ENCODE results near the gene GDF10.

GDF10 gene

GRCh38 chr10:47268696-47269095 is 31.3 kb upstream of the GDF10 start:
- no peak for DNase-seq (ENCODE audit: low read depth in 1 of 2, low spot score in 1 of 2)

- no peak for DNase-seq (ENCODE audit: low read depth in 1 of 2, low spot score in 1 of 2)
These were observed 30.7 kb upstream of the GDF10 start for GRCh38 chr10:47269294-47269693.

DNA sequence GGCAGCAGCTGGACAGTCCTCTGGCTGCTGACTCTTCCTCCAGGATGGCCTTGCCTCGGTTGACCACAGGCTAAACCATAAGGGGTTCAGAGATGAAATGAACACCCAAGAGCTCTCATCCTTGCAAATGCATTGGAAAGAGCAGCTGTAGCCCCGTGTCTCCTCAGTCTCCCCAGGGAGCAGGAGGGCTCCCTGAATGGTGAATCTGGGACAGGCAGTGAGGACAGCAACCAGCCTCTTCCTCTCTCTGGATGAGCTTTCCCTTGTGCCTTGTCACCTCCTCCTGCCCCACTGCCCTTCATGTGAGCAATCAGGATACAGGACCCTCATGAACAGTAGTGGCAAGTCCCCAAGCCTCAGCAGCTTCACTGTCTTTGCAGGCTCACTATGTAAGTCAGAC is 23.9 kb upstream of the GDF10 start:
- no peak for DNase-seq (ENCODE audit: low read depth in 1 of 2, low spot score in 1 of 2)

GRCh38 chr10:47276576-47277351 is 23.2 kb upstream of the GDF10 start:
- DNase-seq (ENCODE audit: low read depth in 1 of 2, low spot score in 1 of 2), result no peak

DNA sequence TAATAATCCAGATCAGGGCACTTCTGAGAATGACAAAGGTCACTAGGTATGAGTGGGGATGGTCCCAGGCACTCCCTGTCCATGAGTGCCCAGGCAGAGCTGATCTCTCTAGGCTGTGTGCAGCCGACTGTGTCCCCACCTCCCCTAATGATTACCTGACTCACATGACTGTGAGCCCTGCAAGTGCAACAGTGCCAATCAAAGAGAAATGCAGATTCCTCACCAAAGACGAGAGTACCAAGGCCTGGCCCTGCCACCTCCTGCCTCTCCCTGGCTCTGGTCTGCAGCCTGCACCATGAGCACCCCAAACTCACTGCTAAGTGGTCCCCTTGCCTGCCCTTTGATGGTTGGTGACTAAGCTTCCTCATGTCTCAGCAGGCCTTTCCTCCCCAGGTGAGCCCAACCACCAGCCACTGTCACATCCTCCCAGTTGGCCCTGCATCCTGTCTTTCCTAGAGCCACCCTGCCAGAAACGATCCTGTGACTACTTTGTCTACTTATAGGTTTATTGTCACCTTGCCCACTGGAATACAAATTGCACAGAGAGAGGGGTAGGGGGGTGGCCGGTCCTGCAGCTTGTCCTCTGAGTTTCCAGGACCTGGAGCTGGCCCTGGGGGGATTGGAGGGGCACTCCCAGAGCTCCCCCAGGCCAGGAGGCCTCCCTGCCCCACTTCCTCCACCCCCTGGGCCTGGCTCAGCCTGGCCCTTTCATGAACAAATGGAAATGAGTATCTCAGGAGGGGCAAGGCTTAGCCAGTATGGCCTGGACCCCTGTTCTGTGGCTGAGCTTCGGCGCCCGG is 22.4 kb upstream of the GDF10 start:
- peak in 1 of 2 donors; percentile 17 for DNase-seq (ENCODE audit: low read depth in 1 of 2, low spot score in 1 of 2)

DNA sequence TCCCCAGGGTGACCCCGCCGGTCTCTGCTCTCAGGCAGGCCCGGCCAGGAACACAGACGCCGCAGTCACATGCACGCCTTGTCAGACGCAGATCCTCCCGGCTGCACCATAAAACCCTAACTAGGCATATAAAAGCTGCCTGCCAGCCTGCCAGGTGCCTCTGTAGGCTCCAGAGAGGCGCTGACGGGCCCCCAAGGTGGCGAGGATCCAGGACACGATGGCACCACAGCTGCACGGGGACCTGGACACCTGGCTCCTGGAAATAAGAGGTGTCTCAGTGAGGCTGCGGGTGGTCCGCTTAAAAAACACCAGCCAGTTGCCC is 21.9 kb upstream of the GDF10 start:
- DNase-seq (ENCODE audit: low read depth in 1 of 2, low spot score in 1 of 2), result no peak

DNA sequence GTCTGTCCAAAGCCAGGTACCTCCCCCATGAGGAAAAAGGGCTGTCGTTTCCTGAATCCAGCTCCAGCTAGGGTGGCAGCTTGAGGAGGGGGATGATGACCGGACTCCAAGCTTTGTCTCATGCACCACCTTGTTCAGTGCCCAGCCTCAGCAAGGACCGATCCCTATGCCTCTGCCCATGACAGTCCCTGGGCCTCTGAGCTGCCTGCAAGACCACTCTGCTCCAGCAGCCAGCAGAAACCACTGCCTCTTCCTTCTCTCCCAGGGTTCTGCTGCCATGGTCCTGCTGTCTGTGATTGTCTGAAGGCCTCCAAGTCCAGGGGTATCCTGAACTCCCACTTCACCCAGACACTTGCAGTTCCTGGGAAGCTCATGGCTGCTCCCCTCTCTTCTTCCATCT is 21.3 kb upstream of the GDF10 start:
- DNase-seq (ENCODE audit: low read depth in 1 of 2, low spot score in 1 of 2), result no peak

DNA sequence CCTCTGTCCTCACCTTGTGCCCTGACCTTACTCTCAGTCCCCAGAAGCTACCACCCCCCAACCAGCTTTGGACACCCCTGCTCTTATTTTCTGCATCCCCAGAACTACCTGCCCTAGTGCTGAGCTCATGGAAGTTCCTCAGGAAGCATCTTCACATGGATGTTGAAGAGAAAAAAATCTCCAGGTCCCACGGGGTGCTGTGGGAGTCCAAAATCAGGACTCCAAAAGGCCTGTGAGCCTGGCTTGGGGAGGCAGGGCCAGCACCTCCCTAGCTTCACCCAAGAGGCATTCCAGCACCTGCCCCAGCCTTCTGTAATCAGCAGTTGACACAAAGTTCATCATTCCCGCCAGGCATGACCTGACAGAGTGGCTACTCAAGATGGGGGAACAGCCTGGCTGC is 20.7 kb upstream of the GDF10 start:
- DNase-seq (ENCODE audit: low read depth in 1 of 2, low spot score in 1 of 2), result no peak

DNA sequence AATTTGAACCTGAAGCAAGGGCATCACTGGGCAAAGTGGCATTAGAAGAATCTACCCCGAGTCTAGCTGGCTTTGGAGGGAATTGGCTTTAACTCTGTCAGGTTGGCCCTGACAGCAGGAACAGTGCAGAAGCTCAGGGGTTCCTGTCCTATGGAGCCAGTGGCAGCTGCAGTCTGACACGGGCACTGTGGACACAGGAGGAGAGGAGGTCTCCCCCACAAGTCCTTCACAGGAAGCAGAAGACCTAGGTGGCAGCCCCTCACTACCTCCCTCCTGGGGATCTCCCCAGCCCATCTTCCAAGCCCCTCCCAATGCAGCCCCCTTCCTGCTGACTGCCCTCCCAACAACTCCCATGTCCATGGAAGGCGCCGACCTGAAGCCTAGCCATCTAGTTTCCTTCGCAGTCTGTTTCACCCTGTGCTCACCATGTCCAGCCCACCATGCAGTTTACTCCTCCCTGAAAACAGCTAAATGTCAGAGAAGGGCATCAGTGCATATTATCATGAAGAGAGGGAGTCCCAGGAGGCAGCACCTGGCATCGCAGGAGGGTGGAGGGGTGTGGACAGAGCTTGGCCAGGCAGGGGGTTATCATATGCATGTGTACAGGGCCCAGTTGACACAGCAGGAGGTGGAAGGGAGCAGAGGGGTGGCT is 17.9 kb upstream of the GDF10 start:
- no peak for DNase-seq (ENCODE audit: low read depth in 1 of 2, low spot score in 1 of 2)

DNA sequence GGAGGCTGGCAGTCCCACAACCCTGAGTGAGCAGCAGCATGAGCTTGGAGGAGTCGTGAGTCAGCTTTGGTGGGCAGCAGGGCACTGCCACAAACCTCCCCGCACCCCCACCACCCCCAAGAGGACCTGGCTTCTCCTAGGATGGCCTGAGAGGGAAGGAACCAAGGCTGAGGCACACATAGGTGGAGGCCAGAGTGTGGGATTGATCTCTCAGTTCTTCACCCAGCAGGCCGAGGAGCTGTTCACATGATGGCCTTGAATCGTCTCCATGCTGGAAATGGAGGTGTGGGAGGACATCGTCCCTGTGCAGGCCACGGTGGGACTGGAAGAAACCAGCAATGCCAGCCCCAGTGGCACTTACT is 17.4 kb upstream of the GDF10 start:
- DNase-seq (ENCODE audit: low read depth in 1 of 2, low spot score in 1 of 2), result no peak

GRCh38 chr10:47283101-47283630 is 16.8 kb upstream of the GDF10 start:
- no peak for DNase-seq (ENCODE audit: low read depth in 1 of 2, low spot score in 1 of 2)

DNA sequence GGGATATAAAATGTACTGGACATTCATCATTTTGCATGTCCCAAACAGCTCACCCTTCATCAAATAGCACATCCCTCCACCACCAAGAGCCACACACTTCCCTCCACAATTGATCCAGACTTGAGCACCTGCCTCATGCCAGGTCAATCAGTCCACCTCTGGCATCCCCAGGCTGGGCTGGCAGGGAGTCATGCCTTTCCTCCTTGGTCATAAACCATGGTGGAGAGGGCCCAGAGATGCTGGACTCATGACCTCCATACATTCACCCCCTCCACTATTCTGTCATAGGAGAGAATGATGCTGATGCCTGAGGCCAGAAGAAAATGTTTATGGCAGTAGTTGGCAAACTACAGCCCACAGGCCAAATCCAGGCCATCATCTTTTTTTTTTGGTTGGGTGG is 16.1 kb upstream of the GDF10 start:
- no peak for DNase-seq (ENCODE audit: low read depth in 1 of 2, low spot score in 1 of 2)

DNA sequence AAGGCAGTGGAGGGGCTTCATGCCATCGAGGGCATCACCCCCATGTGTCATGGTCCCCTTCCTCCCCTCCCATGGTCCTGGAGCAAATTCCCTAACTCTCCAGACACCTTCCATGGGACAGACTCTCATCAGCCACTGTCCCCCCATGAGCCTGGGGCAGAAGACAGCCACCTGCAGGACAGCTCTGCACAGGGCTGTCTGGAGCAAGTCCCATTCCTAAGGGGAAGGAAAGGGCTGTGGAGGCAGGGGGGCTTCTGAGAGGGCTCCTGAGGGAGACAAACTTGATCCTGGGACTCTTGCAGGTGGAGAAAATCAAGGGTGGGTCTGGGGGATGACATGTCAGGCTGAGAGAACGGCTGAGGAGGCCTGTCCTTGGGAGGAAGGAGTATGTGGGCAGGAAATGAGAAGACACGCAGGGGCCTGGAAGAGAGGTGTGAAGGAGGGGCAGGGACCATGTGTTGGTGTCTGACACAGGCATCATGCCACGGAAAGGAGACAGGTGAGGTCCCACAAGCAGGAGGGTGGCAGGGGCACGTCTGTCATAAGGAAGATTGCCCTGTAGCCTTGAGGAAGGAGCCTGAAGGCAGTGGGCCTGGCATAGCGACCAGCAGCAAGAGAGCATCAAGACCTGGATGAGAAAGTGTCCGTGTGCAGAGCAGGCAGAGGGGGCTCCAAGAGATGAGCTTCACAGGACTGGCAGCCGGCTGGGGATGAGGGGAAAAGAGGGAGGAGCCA is 14.4 kb upstream of the GDF10 start:
- DNase-seq (ENCODE audit: low read depth in 1 of 2, low spot score in 1 of 2), result no peak

GRCh38 chr10:47286116-47286505 is 13.9 kb upstream of the GDF10 start:
- no peak for DNase-seq (ENCODE audit: low read depth in 1 of 2, low spot score in 1 of 2)

GRCh38 chr10:47286591-47287315 is 13.2 kb upstream of the GDF10 start:
- no peak for DNase-seq (ENCODE audit: low read depth in 1 of 2, low spot score in 1 of 2)

DNA sequence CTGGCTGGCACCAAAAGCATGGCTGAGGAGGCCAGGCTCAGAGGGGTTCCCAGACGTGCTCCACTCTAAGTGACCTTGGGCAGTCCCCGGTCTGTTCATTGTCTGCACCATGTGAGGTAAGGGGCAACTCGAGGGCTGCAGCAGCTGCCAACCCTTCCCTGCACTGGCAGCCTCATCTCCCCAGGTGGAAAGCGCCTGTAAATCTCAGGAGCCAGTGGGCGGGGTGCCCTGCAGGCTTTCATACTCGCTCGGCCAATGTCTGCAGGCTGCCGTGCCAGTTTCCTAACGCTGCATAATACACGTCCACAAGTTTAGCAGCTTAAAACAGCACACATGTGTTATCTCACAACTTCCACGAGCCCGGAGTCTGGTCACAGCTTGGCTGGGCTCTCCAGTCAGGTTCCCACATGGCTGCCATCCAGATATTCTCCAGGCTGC is 12.6 kb upstream of the GDF10 start:
- no peak for DNase-seq (ENCODE audit: low read depth in 1 of 2, low spot score in 1 of 2)

DNA sequence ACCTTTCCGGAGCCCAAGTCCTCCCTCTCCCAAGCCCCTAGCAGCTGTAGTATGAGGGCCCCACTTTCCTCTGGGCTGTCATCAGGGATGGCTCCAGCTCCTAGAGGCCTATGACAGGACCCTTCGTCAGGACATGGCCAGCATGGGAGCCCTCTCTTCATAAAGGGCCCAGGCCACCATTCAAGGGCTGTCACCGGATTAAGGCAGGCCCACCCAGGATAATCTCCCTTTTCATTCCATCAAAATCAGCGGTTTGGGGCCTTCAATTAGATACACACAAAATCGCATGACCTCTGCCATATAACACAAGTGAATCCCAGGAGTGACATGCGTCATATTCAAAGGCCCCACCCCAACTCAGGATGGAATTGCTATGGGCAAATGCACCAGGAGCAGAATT is 12.2 kb upstream of the GDF10 start:
- no peak for DNase-seq (ENCODE audit: low read depth in 1 of 2, low spot score in 1 of 2)

DNA sequence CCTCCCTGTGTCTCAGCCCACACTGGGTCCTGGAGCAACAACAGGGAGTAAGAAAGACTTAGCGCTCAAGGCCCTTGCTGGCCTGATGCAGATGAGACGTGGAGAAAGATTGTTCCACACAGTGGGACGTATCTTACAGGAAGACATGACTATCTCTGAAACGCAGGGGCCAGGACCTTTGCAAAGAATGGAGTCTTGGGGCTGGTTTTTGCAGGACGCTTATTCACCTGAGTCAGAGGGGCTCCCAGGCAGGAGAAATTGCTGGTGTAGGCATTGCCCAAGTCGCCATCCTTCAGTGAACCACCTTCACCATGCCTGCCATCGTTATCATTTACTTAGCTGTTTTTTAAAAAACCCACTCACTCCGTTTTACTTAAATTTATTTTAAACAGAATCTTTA is 11.8 kb upstream of the GDF10 start:
- no peak for DNase-seq (ENCODE audit: low read depth in 1 of 2, low spot score in 1 of 2)

GRCh38 chr10:47288916-47289495 is 11.0 kb upstream of the GDF10 start:
- no peak for DNase-seq (ENCODE audit: low read depth in 1 of 2, low spot score in 1 of 2)

DNA sequence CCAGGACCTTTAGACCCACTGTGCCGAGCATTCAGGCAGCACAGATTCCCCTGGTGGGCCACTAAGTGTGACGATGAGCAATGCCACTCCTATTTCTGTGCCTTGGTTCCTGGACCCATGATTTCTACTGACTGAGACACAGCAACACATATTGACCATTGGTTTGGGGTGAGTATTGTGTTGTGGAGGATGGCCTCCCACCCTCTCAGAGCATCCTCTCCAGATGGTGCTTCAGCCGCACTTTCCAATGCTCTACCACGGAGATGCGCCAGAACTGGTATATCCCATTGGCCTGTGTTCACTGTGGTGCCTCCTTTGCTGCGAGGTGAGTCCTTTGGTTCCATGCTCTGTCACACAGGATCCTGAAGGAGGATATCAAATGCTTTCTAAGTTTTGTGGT is 10.1 kb upstream of the GDF10 start:
- no peak for DNase-seq (ENCODE audit: low read depth in 1 of 2, low spot score in 1 of 2)

Data from activated T-helper 1 cell treated with anti-CD3 and anti-CD28 coated beads, Interleukin-2, amount 50 U/mL, for 16 hours (primary cell).